MM.1S (cell line): ENCODE results near the gene RPTOR.

Source experiments
- DNase-seq: peaks from one replicate; pipeline ENCODE4 v3.0.0-alpha.2; 2015
- H2AFZ ChIP-seq: fragments of 300-600 bp; sonication (generic); 2 replicates; pipeline ENCODE4 v1.6.0; 2016; ENCODE audit warnings: antibody characterized with exemption, low read length
- H3F3A ChIP-seq: fragments of 300-600 bp; sonication (generic); 2 replicates; pipeline ENCODE4 v1.6.1; 2016; ENCODE audit warnings: mild to moderate bottlenecking, antibody characterized with exemption, low read length, moderate library complexity, mixed read lengths; ENCODE audit not compliant: insufficient read depth
- H3K27ac ChIP-seq: fragments of 300-600 bp; sonication (generic); 2 replicates; pipeline ENCODE4 v1.5.1; 2016; ENCODE audit warnings: mild to moderate bottlenecking, low read length
- H3K27me3 ChIP-seq: fragments of 300-600 bp; sonication (generic); replicated peaks from 2 replicates; pipeline ENCODE4 v1.6.0; 2016; ENCODE audit warnings: low read length; ENCODE audit not compliant: insufficient read depth
- H3K36me3 ChIP-seq: fragments of 300-600 bp; sonication (generic); replicated peaks from 2 replicates; pipeline ENCODE4 v1.6.1; 2016; ENCODE audit warnings: mild to moderate bottlenecking, low read length, mixed read lengths; ENCODE audit not compliant: insufficient read depth
- H3K4me1 ChIP-seq: fragments of 300-600 bp; sonication (generic); 2 replicates; pipeline ENCODE4 v1.6.1; 2016; ENCODE audit warnings: low read length, mixed read lengths
- H3K4me2 ChIP-seq: fragments of 300-600 bp; sonication (generic); 2 replicates; pipeline ENCODE4 v1.6.0; 2016; ENCODE audit warnings: low read depth, low read length
- H3K4me3 ChIP-seq: fragments of 300-600 bp; sonication (generic); 2 replicates; pipeline ENCODE4 v1.5.1; 2016; ENCODE audit warnings: low read length, mixed read lengths
- H3K79me2 ChIP-seq: fragments of 300-600 bp; sonication (generic); 2 replicates; pipeline ENCODE4 v1.6.1; 2016; ENCODE audit warnings: mixed run types, low read length, mixed read lengths
- H3K9ac ChIP-seq: fragments of 300-600 bp; sonication (generic); 2 replicates; pipeline ENCODE4 v1.6.1; 2016; ENCODE audit warnings: low read length, mixed read lengths
- H3K9me2 ChIP-seq: fragments of 300-600 bp; sonication (generic); replicated peaks from 2 replicates; pipeline ENCODE4 v1.6.1; 2016; ENCODE audit warnings: mild to moderate bottlenecking, low read length, mixed read lengths; ENCODE audit not compliant: insufficient read depth
- H3K9me3 ChIP-seq: fragments of 300-600 bp; sonication (generic); replicated peaks from 2 replicates; pipeline ENCODE4 v1.6.1; 2016; ENCODE audit warnings: mild to moderate bottlenecking, low read length, mixed read lengths; ENCODE audit not compliant: insufficient read depth
- H4K20me1 ChIP-seq: fragments of 300-600 bp; sonication (generic); 2 replicates; pipeline ENCODE4 v1.6.1; 2016; ENCODE audit warnings: mild to moderate bottlenecking, low read length, moderate library complexity, mixed read lengths; ENCODE audit not compliant: insufficient read depth
- CTCF ChIP-seq: fragments of 300-600 bp; sonication (generic); IDR thresholded peaks from 2 replicates; pipeline ENCODE4 v1.5.1; 2016; ENCODE audit warnings: antibody characterized with exemption, low read length, mixed read lengths
- EZH2 ChIP-seq: fragments of 300-600 bp; sonication (generic); optimal IDR thresholded peaks from 2 replicates; pipeline ENCODE3; 2017; ENCODE audit warnings: low read depth, mild to moderate bottlenecking, antibody characterized with exemption, low read length, mixed read lengths
- EZH2phosphoT487 ChIP-seq: fragments of 300-600 bp; sonication (generic); IDR thresholded peaks from 2 replicates; pipeline ENCODE4 v1.6.1; 2018; ENCODE audit warnings: antibody characterized with exemption, low read length

Gene RPTOR

GRCh38 chr17:80650751-80651518 lies 106.3 kb downstream of the RPTOR start:
- Histone ChIP-seq H2AFZ (no peak overlapping the region), H3K27me3 (no peaks in the 10 kb centered on the region), H3K27ac (no peak overlapping the region), H4K20me1 (no peaks in the 10 kb centered on the region), H3K36me3 (no peaks in the 10 kb centered on the region), H3K79me2 (peaks cover 64% of the 10 kb centered on the region), H3F3A (no peaks in the 10 kb centered on the region), H3K4me1 (no peaks in the 10 kb centered on the region), H3K9me2 (no peaks in the 10 kb centered on the region), H3K9ac (no peak overlapping the region), H3K4me2 (no peak overlapping the region), H3K4me3 (no peak overlapping the region), H3K9me3 (no peaks in the 10 kb centered on the region)
- no peak for TF ChIP-seq EZH2
- no peak for TF ChIP-seq CTCF
- TF ChIP-seq EZH2phosphoT487: no peak
- DNase-seq: no peak

- DNase-seq: no peak
- H3K27me3 ChIP-seq: no peaks in the 10 kb centered on the region
Measured at GRCh38 chr17:80652756-80653330, 108.2 kb downstream of the RPTOR start.

GRCh38 chr17:80653856-80654255 lies 109.2 kb downstream of the RPTOR start:
- H3K36me3 ChIP-seq: no peaks in the 10 kb centered on the region
- no peak for DNase-seq
- no peaks in the 10 kb centered on the region for H4K20me1 ChIP-seq
- no peaks in the 10 kb centered on the region for H3K4me1 ChIP-seq
- no peaks in the 10 kb centered on the region for H3K9me3 ChIP-seq
- no peaks in the 10 kb centered on the region for H3K27me3 ChIP-seq
- H3K9ac ChIP-seq: no peak overlapping the region
- H2AFZ ChIP-seq: no peak overlapping the region
- no peak for TF ChIP-seq EZH2phosphoT487
- no peak for TF ChIP-seq EZH2
- no peak for TF ChIP-seq CTCF
- no peaks in the 10 kb centered on the region for H3F3A ChIP-seq
- H3K4me3 ChIP-seq: no peak overlapping the region
- no peaks in the 10 kb centered on the region for H3K9me2 ChIP-seq
- H3K4me2 ChIP-seq: no peak overlapping the region
- peaks cover 64% of the 10 kb centered on the region for H3K79me2 ChIP-seq
- H3K27ac ChIP-seq: no peak overlapping the region

More at GRCh38 chr17:80652756-80653330, 108.2 kb downstream of the RPTOR start:
- TF ChIP-seq CTCF (no peak), EZH2 (no peak), EZH2phosphoT487 (no peak)
- Histone ChIP-seq H3K4me2 (no peak overlapping the region), H3K9ac (no peak overlapping the region), H3K4me1 (no peaks in the 10 kb centered on the region), H3K9me2 (no peaks in the 10 kb centered on the region), H3F3A (no peaks in the 10 kb centered on the region), H3K9me3 (no peaks in the 10 kb centered on the region), H3K27ac (no peak overlapping the region), H3K36me3 (no peaks in the 10 kb centered on the region), H3K79me2 (peaks cover 63% of the 10 kb centered on the region), H2AFZ (no peak overlapping the region), H3K4me3 (no peak overlapping the region), H4K20me1 (no peaks in the 10 kb centered on the region)
